Astrocyte (in vitro differentiated cells and primary cell): ENCODE data around the gene FBXO17.

ENCODE experiments used
- EZH2 ChIP-seq: IDR thresholded peaks from 2 replicates; pipeline ENCODE4 v1.6.1; 2012; ENCODE audit warnings: mild to moderate bottlenecking, low read length, inconsistent platforms; ENCODE audit not compliant: insufficient read depth
- TF ChIP-seq, protein P1 (sequence below): IDR thresholded peaks from 2 replicates; pipeline ENCODE4 v1.5.1; 2011; ENCODE audit warnings: low read depth, mild to moderate bottlenecking, inconsistent platforms, low read length, moderate library complexity; ENCODE audit not compliant: insufficient read depth

DNA sequence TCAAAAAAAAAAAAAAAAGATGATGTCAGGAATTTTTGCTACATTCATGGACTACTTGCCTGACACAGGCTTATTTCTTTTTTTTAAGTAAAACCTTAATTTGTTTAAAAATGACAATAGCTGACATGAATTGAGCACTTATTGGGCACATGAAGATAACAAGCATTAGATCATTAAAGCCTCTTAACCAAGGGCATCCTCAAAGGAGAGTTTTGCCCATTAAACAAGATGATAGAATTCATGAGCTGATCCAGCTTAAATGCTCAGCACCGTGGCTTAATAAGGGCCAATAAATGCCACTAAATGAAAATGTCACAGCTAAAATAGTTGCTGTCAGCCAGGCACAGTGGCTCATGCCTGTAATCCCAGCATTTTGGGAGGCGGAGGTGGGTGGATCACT lies 19.3 kb downstream of the FBXO17 start:
- TF ChIP-seq, protein P1, sequence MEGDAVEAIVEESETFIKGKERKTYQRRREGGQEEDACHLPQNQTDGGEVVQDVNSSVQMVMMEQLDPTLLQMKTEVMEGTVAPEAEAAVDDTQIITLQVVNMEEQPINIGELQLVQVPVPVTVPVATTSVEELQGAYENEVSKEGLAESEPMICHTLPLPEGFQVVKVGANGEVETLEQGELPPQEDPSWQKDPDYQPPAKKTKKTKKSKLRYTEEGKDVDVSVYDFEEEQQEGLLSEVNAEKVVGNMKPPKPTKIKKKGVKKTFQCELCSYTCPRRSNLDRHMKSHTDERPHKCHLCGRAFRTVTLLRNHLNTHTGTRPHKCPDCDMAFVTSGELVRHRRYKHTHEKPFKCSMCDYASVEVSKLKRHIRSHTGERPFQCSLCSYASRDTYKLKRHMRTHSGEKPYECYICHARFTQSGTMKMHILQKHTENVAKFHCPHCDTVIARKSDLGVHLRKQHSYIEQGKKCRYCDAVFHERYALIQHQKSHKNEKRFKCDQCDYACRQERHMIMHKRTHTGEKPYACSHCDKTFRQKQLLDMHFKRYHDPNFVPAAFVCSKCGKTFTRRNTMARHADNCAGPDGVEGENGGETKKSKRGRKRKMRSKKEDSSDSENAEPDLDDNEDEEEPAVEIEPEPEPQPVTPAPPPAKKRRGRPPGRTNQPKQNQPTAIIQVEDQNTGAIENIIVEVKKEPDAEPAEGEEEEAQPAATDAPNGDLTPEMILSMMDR = no peak
- TF ChIP-seq EZH2 = no peak
